Coronary artery (tissue), 2 donors: ENCODE measurements around the gene ARHGEF4.

Source experiments
- DNase-seq: peaks from one replicate; pipeline ENCODE4 v3.0.0-alpha.2; 2017; ENCODE audit warnings: low spot score
- H3K27ac ChIP-seq, 2 donors: fragments of 200-600 bp; sonication (generic); one replicate each; pipeline ENCODE4 v1.5.1; 2016 to 2019
- H3K4me3 ChIP-seq: fragments of 200-600 bp; sonication (generic); 2 replicates; pipeline ENCODE4 v1.5.1; 2016; ENCODE audit warnings: mild to moderate bottlenecking, moderate library complexity
- CTCF ChIP-seq: fragments of 200-600 bp; sonication (generic); IDR thresholded peaks from one replicate; pipeline ENCODE4 v1.5.1; 2019; ENCODE audit warnings: antibody characterized with exemption

ARHGEF4 gene

GRCh38 chr2:131042148-131042775 lies 205.5 kb downstream of the ARHGEF4 start:
- H3K27ac ChIP-seq = no peak overlapping the region
- no peak for DNase-seq
- no peak for TF ChIP-seq CTCF
- no peak overlapping the region for H3K4me3 ChIP-seq

- TF ChIP-seq CTCF = no peak
- DNase-seq = no peak
- Histone ChIP-seq H3K4me3 (no peak overlapping the region), H3K27ac (no peak overlapping the region)
Measured at GRCh38 chr2:131043199-131044074, 206.7 kb downstream of the ARHGEF4 start.

- no peak for TF ChIP-seq CTCF
- no peak overlapping the region for H3K4me3 ChIP-seq
- H3K27ac ChIP-seq = no peak overlapping the region
- no peak for DNase-seq
Measured at GRCh38 chr2:131044075-131044756, 207.5 kb downstream of the ARHGEF4 start.

- TF ChIP-seq CTCF = no peak
- no peak overlapping the region for H3K4me3 ChIP-seq
- no peak overlapping the region for H3K27ac ChIP-seq
- DNase-seq = no peak
Measured at GRCh38 chr2:131044757-131045150, 208.0 kb downstream of the ARHGEF4 start.

- no peak overlapping the region for H3K4me3 ChIP-seq
- no peak overlapping the region for H3K27ac ChIP-seq
- no peak for TF ChIP-seq CTCF
- DNase-seq = peak; percentile 71
Measured at GRCh38 chr2:131045286-131046027, 208.7 kb downstream of the ARHGEF4 start.

- no peak for TF ChIP-seq CTCF
- Histone ChIP-seq H3K27ac (no peak overlapping the region), H3K4me3 (no peak overlapping the region)
- no peak for DNase-seq
Measured at GRCh38 chr2:131046028-131046917, 209.6 kb downstream of the ARHGEF4 start.
